GM19395 (cell line): ENCODE measurements around the gene PBRM1.

Experiments used
- ATAC-seq: cut with Tn5 transposase; IDR thresholded peaks from one replicate; pipeline ENCODE4 v1.9.1; 2021; ENCODE audit warnings: mild to moderate bottlenecking, moderate library complexity; ENCODE audit not compliant: unreplicated experiment

Gene PBRM1

DNA sequence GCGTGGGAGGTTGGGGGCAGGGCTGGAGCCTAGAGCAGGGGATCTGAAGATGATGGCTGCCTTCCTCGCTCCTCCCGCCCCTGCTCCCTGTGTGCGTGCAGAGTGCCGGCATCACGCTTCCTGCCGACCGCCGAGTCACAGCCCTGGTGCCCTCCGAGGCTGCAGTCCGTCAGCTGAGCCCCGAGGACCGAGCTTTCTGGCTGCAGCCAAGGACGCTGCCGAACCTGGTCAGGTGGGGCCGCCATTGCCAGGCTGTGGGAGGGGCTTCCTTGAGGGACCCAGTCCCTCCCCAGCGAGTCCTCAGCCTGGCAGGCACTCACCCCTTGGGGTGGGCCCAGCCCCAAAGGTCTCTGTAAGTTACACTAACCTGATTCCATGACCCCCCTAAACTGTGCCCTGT lies 173.0 kb downstream of the PBRM1 start:
- ATAC-seq: no peak

- ATAC-seq: no peak
Measured at GRCh38 chr3:52512105-52512504, 173.6 kb downstream of the PBRM1 start.

DNA sequence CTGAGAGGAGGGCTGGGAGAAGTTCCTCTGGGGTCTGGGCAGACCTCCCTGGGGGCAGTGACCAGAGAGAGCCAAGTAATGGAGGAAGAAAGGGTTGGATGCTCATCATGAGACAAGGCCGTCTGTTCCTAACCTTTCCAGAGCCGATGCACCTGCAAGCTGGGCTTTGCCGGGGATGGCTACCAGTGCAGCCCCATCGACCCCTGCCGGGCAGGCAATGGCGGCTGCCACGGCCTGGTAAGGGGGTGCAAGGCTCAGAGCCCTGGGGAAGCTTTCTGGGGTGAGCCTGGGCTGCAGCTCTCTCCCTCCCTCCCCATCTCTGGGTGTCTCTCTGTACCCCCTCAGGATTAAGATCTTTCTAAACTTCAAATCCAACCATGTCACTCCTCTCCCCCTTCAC lies 174.2 kb downstream of the PBRM1 start:
- ATAC-seq: no peak

DNA sequence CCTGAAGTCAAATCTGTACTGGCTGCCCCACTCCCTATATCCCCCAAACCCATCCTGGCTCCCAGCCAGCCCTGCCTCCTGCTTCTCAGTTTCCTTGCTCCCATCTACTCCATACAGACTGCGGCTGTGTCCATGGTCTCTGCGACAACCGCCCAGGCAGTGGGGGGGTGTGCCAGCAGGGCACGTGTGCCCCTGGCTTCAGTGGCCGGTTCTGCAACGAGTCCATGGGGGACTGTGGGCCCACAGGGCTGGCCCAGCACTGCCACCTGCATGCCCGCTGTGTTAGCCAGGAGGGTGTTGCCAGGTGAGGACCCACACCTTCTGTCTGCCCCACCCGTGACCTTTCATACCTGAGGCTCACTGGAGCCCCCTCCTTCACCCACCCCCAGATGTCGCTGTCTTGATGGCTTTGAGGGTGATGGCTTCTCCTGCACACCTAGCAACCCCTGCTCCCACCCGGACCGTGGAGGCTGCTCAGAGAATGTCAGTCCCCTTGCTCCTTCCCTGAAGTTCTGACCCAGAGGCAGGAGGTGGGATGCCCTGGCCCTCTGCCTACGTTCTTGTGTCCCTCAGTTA lies 175.9 kb downstream of the PBRM1 start:
- ATAC-seq: no peak

GRCh38 chr3:52507359-52507758 lies 178.4 kb downstream of the PBRM1 start:
- ATAC-seq: no peak

DNA sequence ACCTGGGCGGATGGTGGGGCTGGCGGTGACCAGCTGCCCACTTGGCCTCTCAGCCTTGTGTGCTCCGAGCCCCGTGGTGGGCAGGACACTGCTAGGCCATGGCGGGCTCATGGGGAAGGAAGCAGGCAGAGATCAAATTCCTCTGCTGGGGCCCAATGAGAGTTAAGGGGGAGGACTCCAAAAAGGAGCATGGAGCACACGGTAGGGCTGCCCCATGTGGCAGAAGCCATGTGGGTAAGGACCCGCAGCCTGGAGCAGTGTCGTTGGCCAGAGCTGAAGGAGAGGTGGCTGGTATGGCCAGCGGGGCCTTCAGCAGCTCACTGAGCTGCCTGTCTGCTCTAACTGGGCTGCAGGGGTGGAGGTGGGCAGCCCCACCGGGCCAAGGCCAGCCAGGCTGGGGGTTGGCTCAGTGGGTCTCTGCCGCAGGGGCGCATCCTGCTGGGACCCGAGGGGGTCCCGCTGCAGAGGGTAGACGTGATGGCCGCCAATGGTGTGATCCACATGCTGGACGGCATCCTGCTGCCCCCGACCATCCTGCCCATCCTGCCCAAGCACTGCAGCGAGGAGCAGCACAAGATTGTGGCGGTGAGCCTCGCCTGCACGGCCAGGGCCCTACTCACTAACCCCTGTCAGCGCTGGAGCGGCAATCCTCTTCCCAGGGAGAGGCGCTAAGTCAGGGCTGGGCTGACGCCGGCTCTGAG lies 179.3 kb downstream of the PBRM1 start:
- no peak for ATAC-seq

DNA sequence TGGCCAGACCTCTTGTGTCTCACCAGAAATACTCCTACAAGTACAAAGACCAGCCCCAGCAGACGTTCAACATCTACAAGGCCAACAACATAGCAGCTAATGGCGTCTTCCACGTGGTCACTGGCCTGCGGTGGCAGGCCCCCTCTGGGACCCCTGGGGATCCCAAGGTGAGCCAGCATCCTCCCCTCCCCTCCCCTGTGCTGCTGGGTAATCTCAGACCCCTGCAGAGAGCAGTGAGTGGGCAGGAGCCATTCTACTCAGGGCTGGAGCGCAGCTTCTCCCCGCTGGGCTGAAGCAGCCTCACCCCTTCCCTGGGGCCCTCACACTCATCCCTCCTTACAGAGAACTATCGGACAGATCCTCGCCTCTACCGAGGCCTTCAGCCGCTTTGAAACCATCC lies 180.7 kb downstream of the PBRM1 start:
- no peak for ATAC-seq

GRCh38 chr3:52503788-52504424 lies 181.8 kb downstream of the PBRM1 start:
- no peak for ATAC-seq

DNA sequence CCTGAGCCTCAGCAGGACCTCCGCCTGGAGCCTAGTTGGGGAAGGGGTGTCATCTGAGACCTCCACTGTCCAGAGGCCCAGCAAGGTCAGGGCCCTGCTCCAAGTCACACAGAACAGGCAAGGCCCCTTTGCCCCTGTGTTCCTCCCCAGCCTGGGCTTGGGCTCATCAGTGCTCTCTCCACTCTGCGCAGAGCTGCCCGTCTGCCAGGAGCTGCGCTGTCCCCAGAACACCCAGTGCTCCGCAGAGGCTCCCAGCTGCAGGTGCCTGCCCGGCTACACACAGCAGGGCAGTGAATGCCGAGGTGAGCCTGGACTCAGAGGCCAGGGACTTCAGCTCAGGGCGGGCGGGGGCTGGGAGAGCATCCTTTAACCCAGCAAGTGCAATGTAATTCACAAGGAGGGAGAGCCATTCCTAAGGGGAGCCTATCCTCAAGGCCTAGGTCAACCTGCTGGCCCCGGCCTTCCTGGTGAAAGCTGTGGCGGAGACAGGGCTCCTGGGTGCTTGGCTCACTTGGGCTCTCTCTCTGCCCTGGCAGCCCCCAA lies 182.8 kb downstream of the PBRM1 start:
- ATAC-seq: no peak

DNA sequence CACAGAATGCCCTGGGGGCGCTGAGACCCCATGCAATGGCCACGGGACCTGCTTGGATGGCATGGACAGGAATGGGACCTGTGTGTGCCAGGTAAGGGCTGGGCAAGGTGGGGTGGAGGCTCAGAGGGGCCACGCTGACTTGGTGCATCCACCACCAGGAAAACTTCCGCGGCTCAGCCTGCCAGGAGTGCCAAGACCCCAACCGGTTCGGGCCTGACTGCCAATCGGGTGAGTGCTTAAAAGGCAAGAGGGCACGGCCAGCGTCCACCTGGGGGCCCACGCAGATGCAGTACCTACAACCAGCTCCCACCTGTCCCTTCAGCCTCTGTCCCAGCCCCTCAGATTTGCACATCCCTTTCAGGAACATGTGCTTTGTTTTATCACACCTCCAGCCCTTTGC lies 183.7 kb downstream of the PBRM1 start:
- ATAC-seq: no peak

DNA sequence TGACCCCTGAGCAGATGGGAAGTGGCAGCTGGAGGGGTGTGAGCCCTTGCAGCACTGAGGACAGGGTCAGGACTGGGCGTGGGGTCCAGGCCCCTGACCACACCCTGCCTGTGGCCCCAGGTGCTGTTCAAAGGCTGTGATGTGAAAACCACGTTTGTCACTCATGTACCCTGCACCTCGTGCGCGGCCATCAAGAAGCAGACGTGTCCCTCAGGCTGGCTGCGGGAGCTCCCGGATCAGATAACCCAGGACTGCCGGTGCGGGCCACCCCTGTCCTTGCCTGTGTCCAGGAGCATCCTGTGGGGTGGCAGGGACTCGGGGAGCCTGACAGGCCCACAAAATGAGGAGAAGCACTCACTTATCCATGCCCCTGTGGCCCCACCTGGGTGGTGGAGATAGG lies 184.7 kb downstream of the PBRM1 start:
- no peak for ATAC-seq

DNA sequence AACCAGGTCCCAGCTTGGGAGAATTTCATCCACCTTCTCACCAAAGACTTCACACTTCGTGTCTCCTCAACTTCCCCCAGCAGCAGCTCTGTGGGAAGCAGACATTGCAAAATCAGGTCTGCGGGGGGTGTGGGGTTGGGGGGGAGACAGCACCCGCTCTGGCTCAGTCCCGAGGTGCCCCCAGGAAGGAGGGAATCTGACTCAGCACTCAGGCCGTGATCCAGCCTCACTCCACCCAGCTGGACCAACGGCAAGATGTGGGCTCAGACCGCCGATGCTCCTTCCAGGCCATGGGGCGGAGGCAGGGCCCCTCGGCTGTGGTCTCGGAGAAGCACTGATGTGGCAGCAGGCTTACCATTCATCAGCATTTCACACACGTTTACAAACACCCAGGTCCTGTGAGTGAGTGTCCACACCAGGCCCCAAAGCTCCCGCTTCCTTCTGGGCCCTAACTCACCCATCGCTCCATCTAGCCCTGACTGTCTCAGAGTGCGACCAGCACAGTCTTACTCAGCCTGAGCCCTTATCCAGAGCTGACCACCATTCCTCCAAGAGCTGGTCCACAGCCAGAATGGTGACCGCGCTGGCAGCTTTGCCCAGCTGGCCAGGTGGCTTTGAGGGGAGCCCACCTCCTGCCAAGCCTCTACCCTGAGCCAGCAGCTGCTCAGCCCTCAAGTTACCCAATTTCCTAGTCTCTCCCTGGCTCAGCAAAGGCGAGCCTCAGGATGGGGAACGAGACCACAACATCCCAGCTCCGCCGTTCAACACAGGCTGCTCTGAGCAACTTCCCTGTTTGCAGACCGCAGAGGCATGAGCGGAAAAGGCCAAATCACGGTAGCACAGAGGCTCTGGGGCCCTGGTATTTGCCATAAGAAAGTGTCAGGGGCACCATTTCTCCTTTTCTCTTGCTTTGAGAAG lies 187.3 kb downstream of the PBRM1 start:
- ATAC-seq: no peak

DNA sequence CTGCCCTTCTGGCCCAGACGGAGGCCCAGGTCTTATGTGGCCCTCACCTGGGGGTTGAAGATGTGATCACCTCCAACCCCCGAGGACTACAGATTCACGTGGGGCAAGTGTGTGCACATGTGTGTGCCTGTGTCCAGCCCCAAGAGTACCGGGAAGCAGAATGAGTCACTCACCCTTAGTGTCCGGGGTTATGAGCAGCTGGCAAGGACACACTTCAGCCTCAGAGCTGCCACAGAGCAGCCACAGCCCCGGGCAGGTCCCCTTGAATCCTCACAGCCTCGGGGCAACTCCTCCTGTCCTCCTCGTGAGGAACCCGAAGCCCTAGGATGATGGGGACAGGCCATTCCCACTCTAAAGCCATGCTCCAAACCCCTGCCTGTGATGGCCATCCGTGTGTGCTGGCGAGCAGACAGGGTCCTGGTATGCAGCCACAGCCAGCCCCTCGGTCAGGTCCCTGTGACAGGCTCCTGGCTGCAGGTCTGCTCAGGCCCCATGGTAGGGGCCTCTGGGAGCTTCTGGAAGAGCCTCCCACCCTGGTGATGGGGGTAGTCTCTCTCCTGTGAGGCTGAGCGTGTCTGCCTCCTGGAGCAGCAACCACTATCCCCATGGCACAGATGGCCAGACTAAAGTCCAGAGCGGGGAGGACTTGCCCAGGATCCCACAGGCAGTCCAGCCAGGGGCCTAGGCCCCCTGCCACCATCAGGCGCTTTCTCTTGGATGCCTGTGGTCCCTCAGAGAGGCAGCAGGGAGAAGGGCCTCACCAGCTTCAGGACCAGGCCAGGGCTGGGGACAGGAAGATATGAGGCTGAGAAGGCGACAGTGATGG lies 189.7 kb downstream of the PBRM1 start:
- ATAC-seq: no peak
